Activated B cell treated with CpG ODN at 0.5 μM for 24 hours (primary cell): ENCODE results near the gene TMPRSS11B. TPM values are rescaled to one million over a fixed set of nuclear protein-coding genes. Genes with fewer than 3 reads are reported as not detected.
A peak's percentile ranks its signal among the peaks of the same experiment; 100 is the strongest.

Source experiments
- ATAC-seq: fragments of 200-7000 bp; cut with Tn5 transposase; one replicate; pipeline ENCODE4 v1.10.0; 2021; ENCODE audit warnings: low read depth, mild to moderate bottlenecking, moderate library complexity
- CTCF ChIA-PET: fragments of 350-600 bp; sonication (Branson Sonifier 250); formaldehyde crosslinking; loops from one replicate; lab custom pipeline; 2021; ENCODE audit warnings: antibody characterized with exemption; lab: Charles Lee
- POLR2A ChIA-PET: fragments of 350-600 bp; sonication (Branson Sonifier 250); formaldehyde crosslinking; loops from one replicate; lab custom pipeline; 2021; ENCODE audit warnings: antibody characterized with exemption; lab: Charles Lee
- DNase-seq: peaks from one replicate; pipeline ENCODE4 v3.0.0; 2022
- H3K27ac Mint-ChIP-seq: one replicate; pipeline ENCODE4 v1.8.0; 2020; ENCODE audit warnings: mixed read lengths
- H3K27me3 Mint-ChIP-seq: one replicate; pipeline ENCODE4 v1.8.0; 2021; ENCODE audit warnings: mixed read lengths
- H3K36me3 Mint-ChIP-seq: one replicate; pipeline ENCODE4 v1.8.0; 2021; ENCODE audit warnings: low read depth, mixed read lengths
- H3K4me1 Mint-ChIP-seq: one replicate; pipeline ENCODE4 v1.8.0; 2021; ENCODE audit warnings: mixed read lengths
- H3K4me3 Mint-ChIP-seq: one replicate; pipeline ENCODE4 v1.8.0; 2020; ENCODE audit warnings: mild to moderate bottlenecking, mixed read lengths
- H3K9me3 Mint-ChIP-seq: one replicate; pipeline ENCODE4 v1.8.0; 2020; ENCODE audit warnings: mixed read lengths
- intact Hi-C: fragments of 100-400 bp; cut with micrococcal nuclease; formaldehyde crosslinking; loops from one replicate; pipeline ENCODE4 v1.15.1; 2024
- total RNA-seq: library from RNA; stranded (reverse); gene quantifications from 2 replicates; pipeline ENCODE4 v1.2.3, GENCODE V29; 2022
- TF ChIP-seq, protein P1 (sequence below): fragments of 200-600 bp; IDR thresholded peaks from one replicate; pipeline ENCODE4 v1.8.0; 2022; ENCODE audit warnings: antibody characterized with exemption, mild to moderate bottlenecking

TMPRSS11B gene
- total RNA-seq, 1 donor from 2014 or later = not detected

GRCh38 chr4:68272380-68272779 lies 26.9 kb upstream of the TMPRSS11B start:
- CTCF ChIA-PET = interaction anchor here (0.7 to 2.4 kb wide), 4 partner anchors 99 to 227 kb away, joined by 3 to 53 read pairs (median 5); no protein-coding TSS in a partner anchor
- H3K27me3 Mint-ChIP-seq = peaks cover 7% of the 10 kb centered on the region
- no peaks in the 10 kb centered on the region for H3K36me3 Mint-ChIP-seq
- no peak for ATAC-seq
- TF ChIP-seq, protein P1, sequence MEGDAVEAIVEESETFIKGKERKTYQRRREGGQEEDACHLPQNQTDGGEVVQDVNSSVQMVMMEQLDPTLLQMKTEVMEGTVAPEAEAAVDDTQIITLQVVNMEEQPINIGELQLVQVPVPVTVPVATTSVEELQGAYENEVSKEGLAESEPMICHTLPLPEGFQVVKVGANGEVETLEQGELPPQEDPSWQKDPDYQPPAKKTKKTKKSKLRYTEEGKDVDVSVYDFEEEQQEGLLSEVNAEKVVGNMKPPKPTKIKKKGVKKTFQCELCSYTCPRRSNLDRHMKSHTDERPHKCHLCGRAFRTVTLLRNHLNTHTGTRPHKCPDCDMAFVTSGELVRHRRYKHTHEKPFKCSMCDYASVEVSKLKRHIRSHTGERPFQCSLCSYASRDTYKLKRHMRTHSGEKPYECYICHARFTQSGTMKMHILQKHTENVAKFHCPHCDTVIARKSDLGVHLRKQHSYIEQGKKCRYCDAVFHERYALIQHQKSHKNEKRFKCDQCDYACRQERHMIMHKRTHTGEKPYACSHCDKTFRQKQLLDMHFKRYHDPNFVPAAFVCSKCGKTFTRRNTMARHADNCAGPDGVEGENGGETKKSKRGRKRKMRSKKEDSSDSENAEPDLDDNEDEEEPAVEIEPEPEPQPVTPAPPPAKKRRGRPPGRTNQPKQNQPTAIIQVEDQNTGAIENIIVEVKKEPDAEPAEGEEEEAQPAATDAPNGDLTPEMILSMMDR = no peak
- DNase-seq = no peak
- POLR2A ChIA-PET = interaction anchor here (0.7 kb wide), 1 partner anchor 108 kb away, joined by 3 read pairs; no protein-coding TSS in a partner anchor
- peaks cover 14% of the 10 kb centered on the region for H3K4me1 Mint-ChIP-seq
- no peak overlapping the region for H3K4me3 Mint-ChIP-seq
- H3K27ac Mint-ChIP-seq = no peak overlapping the region
- intact Hi-C loops = loop anchor here (1.0 to 5.0 kb wide), 4 partner anchors 104 to 1910 kb away; no protein-coding TSS in a partner anchor
- H3K9me3 Mint-ChIP-seq = no peaks in the 10 kb centered on the region

DNA sequence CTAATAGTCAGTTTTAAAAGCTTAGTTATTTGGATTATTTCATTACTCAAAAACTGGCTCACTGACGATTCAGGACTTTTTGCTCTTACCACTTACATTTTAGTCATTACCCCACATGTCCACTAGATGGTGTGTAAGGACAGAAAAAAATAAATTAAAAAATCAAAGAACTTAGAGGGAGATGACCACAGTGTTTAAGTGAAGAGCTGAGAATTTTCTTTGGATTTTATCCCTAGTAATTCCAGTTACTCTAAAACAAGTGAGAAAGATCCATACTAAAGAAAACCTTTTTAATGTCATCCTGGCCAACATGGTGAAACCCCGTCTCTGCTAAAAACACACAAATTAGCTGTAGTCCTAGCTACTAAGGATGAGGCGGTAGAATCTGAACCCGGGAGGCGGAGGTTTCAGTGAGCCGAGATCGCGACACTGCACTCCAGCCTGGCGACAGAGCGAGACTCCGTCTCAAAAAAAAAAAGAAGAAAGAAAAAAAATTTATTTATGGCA lies 26.4 kb upstream of the TMPRSS11B start:
- Mint-ChIP-seq H3K9me3 (no peaks in the 10 kb centered on the region), H3K4me3 (no peak overlapping the region), H3K4me1 (peaks cover 14% of the 10 kb centered on the region), H3K36me3 (no peaks in the 10 kb centered on the region), H3K27me3 (peaks cover 7% of the 10 kb centered on the region), H3K27ac (no peak overlapping the region)
- TF ChIP-seq, protein P1 = peak; percentile 35
- peak; percentile 52 for ATAC-seq
- intact Hi-C loops = loop anchor here (1.0 to 5.0 kb wide), 4 partner anchors 104 to 1910 kb away; no protein-coding TSS in a partner anchor
- DNase-seq = no peak
- CTCF ChIA-PET = interaction anchor here (0.7 to 2.4 kb wide), 4 partner anchors 100 to 227 kb away, joined by 3 to 53 read pairs (median 5); no protein-coding TSS in a partner anchor
- POLR2A ChIA-PET = interaction anchor here (0.7 kb wide), 1 partner anchor 109 kb away, joined by 3 read pairs; no protein-coding TSS in a partner anchor

DNA sequence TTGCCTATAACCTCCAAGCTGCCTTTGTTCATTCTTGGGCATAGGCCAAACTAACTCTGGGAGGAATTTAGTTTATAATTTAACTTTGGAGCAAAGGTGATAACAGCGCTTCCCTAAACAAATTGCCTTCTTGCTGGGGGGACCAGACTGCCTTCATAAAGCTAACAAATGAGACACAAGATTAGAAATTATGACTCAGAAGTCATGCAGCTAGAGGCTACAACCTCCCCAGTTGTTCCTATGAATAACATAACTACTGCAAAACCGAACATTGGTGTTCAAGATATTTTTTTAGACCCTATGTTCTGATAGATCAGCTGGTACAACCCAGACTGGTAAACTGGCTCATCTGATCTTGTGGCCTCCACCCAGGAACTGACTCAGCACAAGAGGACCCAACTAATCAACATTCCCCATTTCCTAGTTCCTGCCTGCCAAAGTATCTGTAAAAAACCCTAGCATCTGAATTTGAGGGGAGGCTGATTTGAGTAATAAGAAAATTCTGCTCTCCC lies 22.0 kb upstream of the TMPRSS11B start:
- Mint-ChIP-seq H3K4me1 (peaks cover 3% of the 10 kb centered on the region), H3K4me3 (no peak overlapping the region), H3K27me3 (peaks cover 5% of the 10 kb centered on the region), H3K36me3 (no peaks in the 10 kb centered on the region), H3K9me3 (peaks cover 2% of the 10 kb centered on the region), H3K27ac (no peak overlapping the region)
- DNase-seq (no peak), ATAC-seq (no peak)
- ChIA-PET CTCF (no interaction called here), POLR2A (no interaction called here)
- TF ChIP-seq, protein P1 = no peak
- intact Hi-C loops = no loop called here

GRCh38 chr4:68264875-68265565 lies 19.5 kb upstream of the TMPRSS11B start:
- H3K9me3 Mint-ChIP-seq = peaks cover 2% of the 10 kb centered on the region
- H3K27ac Mint-ChIP-seq = no peak overlapping the region
- TF ChIP-seq, protein P1 = no peak
- CTCF ChIA-PET = no interaction called here
- no peaks in the 10 kb centered on the region for H3K36me3 Mint-ChIP-seq
- H3K27me3 Mint-ChIP-seq = no peaks in the 10 kb centered on the region
- no peaks in the 10 kb centered on the region for H3K4me1 Mint-ChIP-seq
- no peak for ATAC-seq
- POLR2A ChIA-PET = no interaction called here
- no peak for DNase-seq
- H3K4me3 Mint-ChIP-seq = no peak overlapping the region
- intact Hi-C loops = no loop called here

DNA sequence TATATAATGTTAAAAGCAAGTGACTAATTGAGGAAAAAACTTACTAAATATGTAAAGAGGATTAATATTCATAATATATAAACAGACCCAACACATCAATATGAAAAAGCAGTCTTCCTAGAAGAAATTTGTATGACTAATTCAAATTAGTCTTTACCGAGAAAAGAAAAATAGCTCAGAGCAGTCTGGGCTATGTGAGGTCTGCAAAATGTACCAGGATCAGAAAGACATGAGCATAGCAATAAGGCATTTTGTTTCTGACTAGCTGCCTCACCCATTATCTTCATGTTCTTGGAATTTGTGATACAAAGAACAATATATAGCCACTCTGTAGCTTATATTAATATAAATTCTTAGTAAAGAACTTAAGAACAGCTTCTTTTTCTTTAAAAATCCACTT lies 13.7 kb upstream of the TMPRSS11B start:
- H3K4me3 Mint-ChIP-seq = no peak overlapping the region
- H3K27ac Mint-ChIP-seq = no peak overlapping the region
- no peak for DNase-seq
- no peaks in the 10 kb centered on the region for H3K4me1 Mint-ChIP-seq
- intact Hi-C loops = no loop called here
- TF ChIP-seq, protein P1 = no peak
- no peaks in the 10 kb centered on the region for H3K36me3 Mint-ChIP-seq
- CTCF ChIA-PET = no interaction called here
- H3K27me3 Mint-ChIP-seq = no peaks in the 10 kb centered on the region
- peaks cover 2% of the 10 kb centered on the region for H3K9me3 Mint-ChIP-seq
- no peak for ATAC-seq
- POLR2A ChIA-PET = no interaction called here
